HG03558 (cell line): ENCODE data around the gene SYNGR1.
"Not testable (repeated sequence)": the region's sequence is repeated elsewhere in the genome, so short reads cannot be mapped to it uniquely, and the experiment has no call there.

Source experiments
- ATAC-seq: cut with Tn5 transposase; IDR thresholded peaks from one replicate; pipeline ENCODE4 v1.9.1; 2021; ENCODE audit warnings: moderate number of reproducible peaks; ENCODE audit not compliant: unreplicated experiment; ENCODE audit errors: extremely low read depth

Gene SYNGR1

DNA sequence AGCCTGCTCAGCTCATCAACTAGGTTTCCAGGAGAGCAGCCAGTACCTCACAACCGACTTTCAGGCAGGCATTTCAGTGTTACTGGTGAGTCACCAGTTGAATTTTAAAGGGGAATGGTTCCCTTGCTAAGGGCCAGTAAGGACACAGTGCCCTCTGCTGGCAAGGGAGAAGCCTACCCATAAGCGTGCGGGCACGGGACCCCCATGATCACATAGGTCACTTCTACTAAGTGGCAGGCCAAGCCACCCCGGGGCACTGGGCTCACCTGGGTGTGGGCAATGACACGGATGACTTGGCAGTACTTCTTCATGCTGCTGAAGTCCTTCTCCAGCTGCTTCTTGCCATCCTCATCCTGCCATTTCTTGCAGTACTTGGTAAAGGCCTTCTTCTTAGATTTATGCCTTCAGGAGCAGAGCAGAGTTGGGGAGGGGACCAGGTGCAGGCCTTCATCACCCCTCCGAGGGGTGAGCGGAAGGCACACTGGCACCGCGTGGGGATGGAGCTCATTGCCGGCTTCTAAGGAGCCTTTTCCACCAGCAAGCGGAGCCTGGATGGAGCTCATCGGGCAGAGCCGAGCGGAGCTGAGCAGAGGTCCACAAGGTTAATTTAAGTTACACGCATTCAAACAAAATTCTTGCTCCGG is 33.2 kb upstream of the SYNGR1 start:
- no peak for ATAC-seq

DNA sequence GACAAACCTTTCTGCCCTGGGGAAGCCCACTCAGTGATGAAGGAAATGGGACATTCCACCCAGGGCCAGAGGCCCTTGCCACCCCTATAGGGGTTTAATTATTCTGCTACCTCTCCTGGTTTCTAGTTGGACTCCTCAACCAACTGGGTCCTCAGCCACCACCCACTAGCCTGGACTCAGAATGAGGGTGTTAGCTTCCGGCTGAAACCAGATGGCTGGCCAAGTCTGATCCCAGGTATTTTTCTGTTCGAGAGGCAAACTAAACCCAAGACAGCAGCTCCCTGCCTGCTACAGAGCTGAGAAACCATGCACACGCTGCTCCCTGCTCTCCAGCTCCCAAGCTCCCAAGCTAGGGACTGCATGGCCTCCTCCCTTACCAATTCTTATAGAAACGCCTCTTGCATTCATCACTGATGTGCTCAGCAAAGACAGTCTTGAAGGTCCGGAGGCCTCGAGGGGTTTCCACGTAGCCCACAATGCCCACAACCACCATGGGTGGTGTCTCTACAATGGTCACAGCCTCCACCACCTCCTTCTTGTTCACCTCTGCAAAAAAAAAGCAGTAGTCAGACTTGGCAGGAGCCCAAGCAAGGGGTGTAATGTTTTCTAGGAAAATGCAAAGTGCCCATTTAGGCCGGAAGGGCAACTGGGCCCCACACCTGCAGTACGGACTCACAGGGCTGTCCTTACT is 32.6 kb upstream of the SYNGR1 start:
- no peak for ATAC-seq

DNA sequence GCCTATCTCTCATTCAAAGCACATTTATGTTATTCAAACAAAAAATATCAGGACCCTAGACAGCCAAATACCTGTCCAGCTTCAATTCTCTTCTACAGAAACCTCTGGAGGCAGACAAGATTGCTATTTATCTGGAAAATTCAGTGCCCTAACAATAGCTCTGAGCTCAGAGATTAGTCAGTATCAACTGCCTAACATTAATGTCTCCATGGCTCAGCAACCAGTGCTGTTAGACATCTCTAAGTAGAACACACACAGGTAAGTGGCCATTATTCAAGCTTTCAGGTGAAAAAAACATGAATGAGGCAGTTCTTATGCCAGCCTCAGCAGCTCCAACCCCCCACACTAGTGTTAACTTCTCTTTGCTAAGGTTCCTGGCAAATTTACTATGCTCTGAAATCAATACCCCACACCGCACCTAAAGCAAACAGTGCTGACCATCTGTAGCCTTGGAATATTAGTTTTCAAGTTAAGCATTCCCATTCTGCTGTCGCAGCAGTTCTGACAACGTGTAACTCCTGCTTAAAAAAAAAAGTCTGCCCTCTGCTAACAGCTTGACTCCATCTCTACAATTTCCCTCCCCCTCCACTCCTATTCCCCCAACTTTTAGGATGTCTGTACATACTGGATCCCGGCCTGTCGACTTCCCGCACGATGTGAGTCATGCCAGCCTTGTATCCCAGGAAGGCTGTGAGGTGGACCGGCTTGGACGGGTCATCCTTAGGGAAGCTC is 31.9 kb upstream of the SYNGR1 start:
- ATAC-seq, result no peak

DNA sequence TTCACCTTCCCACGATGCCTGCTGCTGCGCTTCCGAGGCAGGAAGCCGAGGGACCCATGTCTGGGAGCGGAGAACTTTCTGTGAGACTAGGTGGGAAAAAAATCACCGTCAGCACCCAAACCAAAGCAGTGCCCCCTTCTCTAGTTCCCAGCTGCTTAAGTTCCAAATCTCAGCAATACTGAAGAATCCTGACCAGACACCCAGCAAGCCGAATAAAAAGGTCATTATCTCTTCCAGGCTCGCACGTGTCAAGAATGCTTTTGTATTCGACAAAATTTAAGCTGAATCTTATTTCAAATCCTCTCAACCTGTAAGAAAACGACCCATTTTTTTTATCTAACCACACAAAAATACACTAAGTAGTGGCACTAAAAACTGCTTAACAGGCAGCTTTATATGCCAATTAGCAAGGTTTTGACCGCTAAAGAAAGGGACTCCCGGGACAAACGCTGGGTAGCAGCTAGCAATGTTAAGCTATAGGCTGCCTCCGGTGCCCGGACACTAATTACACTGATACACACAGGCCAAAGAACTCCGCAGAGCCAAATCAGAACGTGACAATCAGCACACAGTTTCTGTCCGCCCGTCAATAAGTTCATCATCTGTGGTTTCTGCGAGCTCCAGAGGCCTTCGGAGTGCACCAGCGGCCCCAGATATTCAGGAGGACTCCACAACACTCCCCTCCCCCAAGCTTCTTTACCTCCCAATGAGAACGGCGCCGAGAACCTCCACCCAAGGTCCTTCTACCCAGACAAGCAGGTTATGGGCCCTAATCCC is 31.1 kb upstream of the SYNGR1 start:
- ATAC-seq, result no peak

DNA sequence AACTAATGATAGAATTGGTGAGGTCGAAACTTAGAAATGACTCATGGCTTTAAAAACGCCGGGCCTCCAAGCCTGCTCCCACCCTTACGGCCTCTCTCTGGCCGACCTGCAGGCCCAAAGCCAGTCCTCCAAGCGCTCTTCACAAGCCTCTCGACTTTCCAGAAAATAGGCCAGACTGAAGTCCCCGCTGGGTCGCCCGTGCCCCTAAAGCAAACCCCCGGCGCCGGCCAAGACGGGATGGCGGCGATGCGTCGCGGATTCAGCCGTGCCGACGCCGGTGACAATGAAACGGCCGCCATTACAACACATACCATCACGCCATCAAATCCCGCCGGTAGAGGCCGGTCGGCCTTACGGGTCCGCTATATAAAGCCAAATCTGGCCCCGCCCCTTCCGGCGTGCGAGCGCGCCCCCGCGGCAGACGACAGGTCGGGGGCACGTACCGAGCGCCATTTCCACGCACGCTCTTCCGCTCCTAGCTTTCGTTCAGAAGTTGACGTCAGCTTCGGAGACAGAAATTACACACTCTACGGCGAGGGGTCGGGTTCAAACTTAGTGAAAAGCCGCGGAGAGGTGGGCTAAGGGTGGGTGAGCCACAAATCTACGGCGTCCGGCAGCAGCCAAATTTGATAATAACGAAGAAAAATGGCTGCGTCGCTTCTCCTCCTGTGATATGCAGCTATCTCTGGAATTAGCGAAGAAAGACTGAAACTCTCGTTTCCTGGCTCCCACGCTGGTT is 30.3 kb upstream of the SYNGR1 start, which contains the start of gene RPL3:
Gene RPL3, minus strand, starts transcription at position 340 of the 739 bp plus-strand sequence. Its CDS starts 26 bp downstream, at position 314.
- peak; percentile 63 for ATAC-seq

DNA sequence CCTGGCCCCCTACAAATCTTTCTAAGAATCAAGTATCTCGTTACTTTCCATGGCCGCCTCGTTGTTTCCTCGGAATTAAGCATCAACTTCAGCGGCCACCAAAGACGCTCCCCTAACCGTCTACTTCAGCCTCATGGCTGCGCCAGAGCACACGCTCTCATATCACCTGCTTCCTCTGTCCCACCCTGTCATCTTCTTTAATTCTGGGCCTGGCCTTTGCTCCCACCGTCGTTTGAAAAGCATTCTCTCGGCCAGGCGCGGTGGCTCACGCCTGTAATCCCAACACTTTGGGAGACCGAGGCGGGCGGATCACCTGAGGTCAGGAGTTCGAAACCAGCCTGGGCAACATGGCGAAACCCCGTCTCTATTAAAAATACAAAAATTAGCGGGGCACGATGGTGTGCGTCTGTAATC is 29.2 kb upstream of the SYNGR1 start:
- not testable (repeated sequence) for ATAC-seq

DNA sequence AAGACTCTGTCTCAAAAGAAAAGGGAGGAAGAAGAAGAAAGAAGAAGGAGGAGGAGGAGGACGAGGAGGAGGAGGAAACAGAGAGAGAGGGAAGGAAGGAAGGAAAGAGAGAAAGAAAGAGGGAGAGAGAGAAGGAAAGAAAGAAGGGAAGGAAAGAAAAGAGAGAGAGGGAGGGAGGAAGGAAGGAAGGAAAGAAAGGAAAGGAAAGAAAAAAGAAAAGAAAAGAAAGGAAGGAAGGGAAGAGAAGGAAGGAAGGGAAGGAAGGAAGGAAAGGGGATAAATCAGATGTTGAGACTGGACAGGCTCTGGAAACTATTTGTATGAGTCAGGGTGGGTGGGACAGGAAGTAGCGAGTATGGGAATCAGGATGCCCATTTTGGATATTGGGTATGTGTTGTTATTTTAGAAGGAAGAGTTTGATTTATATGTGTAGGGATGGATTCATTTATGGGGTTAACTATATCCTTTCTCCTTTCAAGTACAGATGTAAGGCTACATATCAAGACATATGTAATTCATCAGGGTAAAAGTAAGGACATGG is 24.3 kb upstream of the SYNGR1 start:
- no peak for ATAC-seq

DNA sequence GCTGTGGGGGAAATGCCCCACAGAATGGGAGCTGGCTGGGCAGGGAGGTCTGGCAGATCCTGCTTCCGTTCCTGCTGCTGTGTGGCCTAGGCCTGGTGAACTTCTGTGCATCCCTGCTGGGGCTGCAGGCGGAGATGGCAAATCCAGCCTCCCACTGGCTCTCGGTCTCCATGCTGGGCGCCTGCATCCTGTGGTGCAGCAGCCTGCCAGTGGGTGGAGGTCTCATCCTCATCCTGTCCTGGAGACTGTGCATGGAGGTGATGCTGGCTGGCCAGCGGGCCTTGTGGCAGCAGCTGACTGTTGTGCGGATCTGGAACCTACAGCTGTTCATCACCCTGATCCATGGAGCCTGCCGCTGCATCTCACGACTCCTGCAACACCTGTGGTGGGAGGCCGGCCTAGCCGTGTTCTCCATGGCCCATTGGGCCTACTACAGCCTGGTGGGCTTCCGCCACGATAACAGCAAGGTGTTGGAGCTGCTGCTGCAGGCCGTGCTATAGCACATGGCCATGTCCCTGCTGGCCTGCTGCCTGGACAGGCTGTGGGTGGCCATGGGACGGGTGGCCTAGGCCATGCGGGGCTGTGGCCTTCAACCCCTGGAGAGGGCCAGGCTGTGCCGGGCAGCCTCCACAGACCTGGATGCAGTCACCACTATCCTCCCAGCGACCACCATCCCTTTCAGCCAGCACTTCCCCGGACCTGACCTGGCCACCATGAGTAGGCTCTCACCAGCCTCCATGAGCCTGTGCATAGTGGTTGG is 21.6 kb upstream of the SYNGR1 start:
- no peak for ATAC-seq

- ATAC-seq, result not testable (repeated sequence)
Measured at GRCh38 chr22:39330553-39330952, 19.2 kb upstream of the SYNGR1 start.

DNA sequence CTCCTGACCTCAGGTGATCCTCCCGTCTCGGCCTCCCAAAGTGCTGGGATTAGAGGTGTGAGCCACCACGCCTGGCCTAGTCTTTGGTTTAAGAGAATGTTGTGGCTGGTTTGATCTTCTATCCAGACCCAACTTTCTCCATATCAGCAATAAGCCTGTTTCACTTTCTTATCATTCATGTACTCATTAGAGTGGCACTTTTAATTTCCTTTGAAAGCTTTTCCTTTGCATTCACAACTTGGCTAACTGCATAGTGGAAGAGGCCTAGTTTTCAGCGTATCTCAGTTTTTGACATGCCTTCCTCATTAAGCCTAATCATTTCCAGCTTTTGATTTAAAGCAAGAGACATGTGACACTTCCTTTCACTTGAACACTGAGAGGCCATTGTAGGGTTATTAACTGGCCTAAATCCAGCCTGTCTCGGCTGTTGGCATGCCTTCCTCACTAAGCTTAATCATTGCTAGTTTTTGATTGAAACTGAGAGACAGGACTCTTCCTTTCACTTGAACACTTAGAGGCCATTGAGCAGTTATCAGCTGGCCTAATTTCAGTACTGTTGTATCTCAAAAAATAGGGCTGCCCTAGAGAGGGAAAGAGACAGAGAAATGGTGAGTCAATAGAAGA is 17.2 kb upstream of the SYNGR1 start:
- ATAC-seq, result no peak

GRCh38 chr22:39336411-39336810 is 13.4 kb upstream of the SYNGR1 start:
- no peak for ATAC-seq

GRCh38 chr22:39339775-39340174 is 10.0 kb upstream of the SYNGR1 start:
- ATAC-seq, result not testable (repeated sequence)

DNA sequence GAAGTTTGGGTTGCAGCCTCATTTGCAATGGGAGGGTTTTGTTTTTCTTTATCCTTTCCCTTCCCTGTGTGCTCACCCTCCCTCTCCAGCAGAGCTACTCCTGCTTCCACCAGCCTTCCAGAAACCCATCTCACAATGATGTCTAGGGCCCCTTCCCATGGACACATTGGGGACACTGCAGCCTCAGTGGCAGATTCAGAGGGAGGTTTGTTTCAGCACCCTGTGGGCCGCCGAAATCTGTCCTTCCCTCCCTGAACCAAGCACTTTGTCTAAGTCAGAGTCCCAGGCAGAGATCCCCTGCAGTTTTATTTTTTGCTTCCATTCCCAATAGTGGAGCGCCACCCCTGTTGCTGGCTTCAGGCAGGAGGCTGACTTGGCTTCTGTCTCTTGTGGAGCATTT is 8.6 kb upstream of the SYNGR1 start:
- ATAC-seq, result no peak

DNA sequence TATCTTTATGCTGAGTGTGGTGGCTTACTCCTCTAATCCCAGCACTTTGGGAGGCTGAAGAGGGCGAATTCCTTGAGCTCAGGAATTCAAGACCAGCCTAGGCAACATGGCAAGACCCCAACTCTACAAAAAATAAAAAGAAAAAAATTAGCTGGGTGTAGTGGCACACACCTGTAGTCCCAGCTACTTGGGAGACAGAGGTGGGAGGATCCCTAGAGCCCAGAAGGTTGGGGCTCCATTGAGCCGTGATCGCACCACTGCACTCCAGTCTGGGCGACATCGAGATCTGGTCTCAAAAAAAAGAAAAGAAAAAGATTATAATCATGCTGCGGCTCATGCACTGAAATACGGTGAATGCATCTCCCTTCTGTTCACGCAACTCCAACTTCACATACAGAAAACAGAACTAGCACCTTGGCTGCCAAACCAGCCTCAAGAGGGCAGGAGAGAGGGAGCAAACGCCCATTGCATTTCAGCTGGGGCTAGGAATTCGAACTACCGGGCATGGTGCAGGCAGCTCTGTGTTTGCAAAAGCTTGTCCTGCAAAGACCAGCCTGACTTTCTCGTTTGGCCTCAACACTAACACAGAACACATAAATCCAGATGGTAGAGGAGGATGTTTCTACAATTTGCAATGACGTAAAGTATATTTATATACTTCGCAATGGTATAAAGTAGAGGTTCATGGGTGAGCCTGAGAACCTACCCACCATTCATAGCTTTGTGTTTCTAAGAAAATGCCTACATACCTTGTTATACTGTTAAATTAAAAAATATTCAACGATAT is 6.3 kb upstream of the SYNGR1 start:
- no peak for ATAC-seq

DNA sequence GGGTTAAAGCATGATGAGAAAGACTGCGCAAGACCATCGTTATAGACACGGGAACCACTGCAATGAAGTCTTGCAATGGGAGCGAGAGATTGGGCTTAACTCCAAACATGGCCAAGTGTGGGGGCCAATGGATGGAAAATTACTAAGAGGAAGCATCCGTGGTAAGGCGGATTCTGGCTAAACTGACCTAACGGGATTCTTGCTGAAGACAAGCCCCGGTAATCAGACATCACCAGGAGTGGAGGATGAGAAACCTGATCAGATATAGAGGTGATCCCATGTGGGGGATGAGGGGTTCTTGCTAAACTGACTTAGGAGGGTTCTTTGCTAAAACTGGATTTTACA is 5.8 kb upstream of the SYNGR1 start:
- ATAC-seq, result no peak

DNA sequence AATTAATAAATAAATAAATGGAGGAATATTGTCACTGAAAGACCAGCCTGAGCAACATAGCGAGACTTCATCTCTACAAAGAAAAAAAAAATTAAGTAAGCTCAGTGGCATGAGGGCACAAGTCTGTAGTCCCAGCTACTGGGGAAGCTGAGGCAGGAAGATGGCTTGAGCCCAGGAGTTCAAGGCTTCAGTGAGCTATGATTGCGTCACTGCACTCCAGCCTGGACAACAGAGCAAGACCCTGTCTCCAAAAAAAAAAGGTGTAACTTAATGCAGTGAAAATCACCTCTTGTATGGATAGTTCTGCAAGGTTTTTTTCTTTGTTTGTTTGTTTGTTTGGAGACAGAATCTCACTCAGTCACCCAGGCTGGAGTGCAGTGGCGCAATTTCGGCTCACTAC is 4.6 kb upstream of the SYNGR1 start:
- ATAC-seq, result no peak

GRCh38 chr22:39348909-39349505 is 784 bp upstream of the SYNGR1 start:
- ATAC-seq, result no peak
